Measurements from ENCODE around the gene TRIM17. TPM values are rescaled to one million over a fixed set of nuclear protein-coding genes. Genes with fewer than 3 reads are reported as not detected.
A peak's percentile ranks its signal among the peaks of the same experiment; 100 is the strongest.

The TRIM17 gene
- total RNA-seq, 3 donors from 2014 or later (not counting 1 experiment from before 2014, with no cell fraction given), result 8.0 to 13.4 (median 8.4) TPM

- intact Hi-C loops (cut with micrococcal nuclease), result no loop called here
- H3K36me3 Mint-ChIP-seq, result no peaks in the 10 kb centered on the region
- no peaks in the 10 kb centered on the region for H3K27me3 ChIP-seq (ENCODE audit: control insufficient read depth, insufficient read depth, low read length)
- ATAC-seq (no peak), DNase-seq (no peak)
- no peaks in the 10 kb centered on the region for H3K36me3 ChIP-seq (ENCODE audit: control insufficient read depth, insufficient read depth, low read length)
- WGBS (ENCODE audit: insufficient coverage), result 88% methylated on average over 7 of the region's 8 CpGs
- peaks cover 28% of the 10 kb centered on the region for H3K4me1 ChIP-seq (ENCODE audit: control insufficient read depth, insufficient read depth, low read length)
- peak overlapping the region; percentile 37 for H3K4me3 Mint-ChIP-seq
- no peak overlapping the region for H3K27ac ChIP-seq (ENCODE audit: low read length)
- H3K4me1 Mint-ChIP-seq, result peaks cover 18 to 31% of the 10 kb centered on the region in 2 donors
- no peaks in the 10 kb centered on the region for H3K27me3 Mint-ChIP-seq (ENCODE audit: low read depth in 2 of 2)
- peak overlapping the region in 1 of 2 donors; percentile 48 for H3K27ac Mint-ChIP-seq
- no peaks in the 10 kb centered on the region for H3K9me3 ChIP-seq (ENCODE audit: control insufficient read depth, insufficient read depth, low read length)
- TF ChIP-seq CTCF (IDR thresholded peaks at IDR 0.05), result no peak
- no peak overlapping the region for H3K4me3 ChIP-seq (ENCODE audit: low read length)
- H3K9me3 Mint-ChIP-seq, result no peaks in the 10 kb centered on the region
These were observed 6.6 kb downstream of the TRIM17 start for GRCh38 chr1:228410015-228410414.

GRCh38 chr1:228408869-228409805 is 7.5 kb downstream of the TRIM17 start:
- Histone ChIP-seq H3K27me3 (ENCODE audit: control insufficient read depth, insufficient read depth, low read length) (no peaks in the 10 kb centered on the region), H3K36me3 (ENCODE audit: control insufficient read depth, insufficient read depth, low read length) (no peaks in the 10 kb centered on the region), H3K9me3 (ENCODE audit: control insufficient read depth, insufficient read depth, low read length) (no peaks in the 10 kb centered on the region), H3K4me1 (ENCODE audit: control insufficient read depth, insufficient read depth, low read length) (peaks cover 35% of the 10 kb centered on the region), H3K27ac (ENCODE audit: low read length) (no peak overlapping the region), H3K4me3 (ENCODE audit: low read length) (no peak overlapping the region)
- H3K27me3 Mint-ChIP-seq (ENCODE audit: low read depth in 2 of 2), result no peaks in the 10 kb centered on the region
- H3K36me3 Mint-ChIP-seq, result no peaks in the 10 kb centered on the region
- TF ChIP-seq CTCF (IDR thresholded peaks at IDR 0.05), result no peak
- ATAC-seq (no peak), DNase-seq (no peak)
- intact Hi-C loops (cut with micrococcal nuclease), result loop anchor here (5.0 kb wide), 1 partner anchor 48 kb away; a partner anchor contains a TSS
- no peaks in the 10 kb centered on the region for H3K9me3 Mint-ChIP-seq
- H3K27ac Mint-ChIP-seq, result peak overlapping the region; percentile 48 to 89
- H3K4me3 Mint-ChIP-seq, result no peak overlapping the region
- 94% methylated on average over 19 of the region's 19 CpGs for WGBS (ENCODE audit: insufficient coverage)
- peaks cover 26 to 40% of the 10 kb centered on the region in 2 donors for H3K4me1 Mint-ChIP-seq

GRCh38 chr1:228408041-228408868 is 8.4 kb downstream of the TRIM17 start:
- H3K9me3 Mint-ChIP-seq, result no peaks in the 10 kb centered on the region
- peak overlapping the region; percentile 57 for H3K4me3 Mint-ChIP-seq
- Histone ChIP-seq H3K27me3 (ENCODE audit: control insufficient read depth, insufficient read depth, low read length) (no peaks in the 10 kb centered on the region), H3K36me3 (ENCODE audit: control insufficient read depth, insufficient read depth, low read length) (peaks cover 2% of the 10 kb centered on the region), H3K27ac (ENCODE audit: low read length) (no peak overlapping the region), H3K9me3 (ENCODE audit: control insufficient read depth, insufficient read depth, low read length) (no peaks in the 10 kb centered on the region), H3K4me1 (ENCODE audit: control insufficient read depth, insufficient read depth, low read length) (peaks cover 43% of the 10 kb centered on the region), H3K4me3 (ENCODE audit: low read length) (no peak overlapping the region)
- H3K27me3 Mint-ChIP-seq (ENCODE audit: low read depth in 2 of 2), result no peaks in the 10 kb centered on the region
- ATAC-seq (no peak), DNase-seq (peak in 1 of 2 donors; percentile 21)
- no peak for TF ChIP-seq CTCF (IDR thresholded peaks at IDR 0.05)
- no peaks in the 10 kb centered on the region for H3K36me3 Mint-ChIP-seq
- intact Hi-C loops (cut with micrococcal nuclease), result loop anchor here (5.0 kb wide), 1 partner anchor 49 kb away; a partner anchor contains a TSS
- WGBS (ENCODE audit: insufficient coverage), result 85% methylated on average over 27 of the region's 27 CpGs
- peak overlapping the region; percentile 48 to 89 for H3K27ac Mint-ChIP-seq
- H3K4me1 Mint-ChIP-seq, result peaks cover 35 to 49% of the 10 kb centered on the region in 2 donors
